ENCODE data around the gene GLCCI1. TPM values are rescaled to one million over a fixed set of nuclear protein-coding genes. Genes with fewer than 3 reads are reported as not detected.
A peak's percentile ranks its signal among the peaks of the same experiment; 100 is the strongest.

Gene GLCCI1
- polyA plus RNA-seq, 1 donor (not counting 4 experiments of a cell fraction or from before 2014, with no cell fraction given): 3.4 TPM

GRCh38 chr7:7969306-7970236 lies 975 bp downstream of the GLCCI1 start:
- peak overlapping the region; percentile 86 for H2AFZ ChIP-seq (ENCODE audit: control insufficient read depth, low read length)
- no peak for FAIRE-seq

DNA sequence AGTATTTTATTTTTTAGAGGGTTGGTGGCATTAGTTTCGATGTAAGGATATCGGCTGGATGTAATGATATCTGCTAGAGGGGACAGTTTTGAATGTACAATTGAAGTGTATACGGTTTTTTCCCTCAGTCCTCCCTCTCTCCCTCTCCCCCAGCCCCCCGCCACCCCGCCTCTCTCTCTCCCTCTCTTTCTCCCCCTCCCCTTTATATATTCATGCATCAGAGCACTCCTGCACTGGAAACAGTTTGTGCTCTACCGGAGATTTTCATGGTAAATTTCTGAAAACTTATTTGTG lies 1.6 kb downstream of the GLCCI1 start:
- no peaks in the 10 kb centered on the region for H4K20me1 ChIP-seq (ENCODE audit: control insufficient read depth, extremely low read depth, insufficient read depth, low read length)
- H3K9me1 ChIP-seq (ENCODE audit: control insufficient read depth, extremely low read depth, insufficient read depth, low read length): no peaks in the 10 kb centered on the region
- H3K9ac ChIP-seq (ENCODE audit: control insufficient read depth, extremely low read depth, insufficient read depth, low read length): peak overlapping the region; percentile 58
- H3K27me3 ChIP-seq (ENCODE audit: control insufficient read depth, extremely low read depth, insufficient read depth, low read length): no peaks in the 10 kb centered on the region
- DNase-seq (ENCODE audit: low read depth, low spot score): no peak
- no peak overlapping the region for H3K27ac ChIP-seq (ENCODE audit: control insufficient read depth, insufficient read depth, low read length)
- peak overlapping the region; percentile 52 to 78 (median 74) for H3K4me3 ChIP-seq (ENCODE audit: control insufficient read depth in 2 of 3, extremely low read depth in 1 of 3, insufficient read depth in 2 of 3, low read depth in 1 of 3, low read length in 3 of 3)
- H3K36me3 ChIP-seq (ENCODE audit: control insufficient read depth in 2 of 2, extremely low read depth in 1 of 2, insufficient read depth in 2 of 2, low read length in 2 of 2): no peaks in the 10 kb centered on the region
- TF ChIP-seq EZH2 (IDR thresholded peaks at IDR 0.05; ENCODE audit: low read length): no peak
- no peak for TF ChIP-seq CTCF (optimal IDR thresholded peaks at IDR 0.05 in 1 of 3, IDR thresholded peaks at IDR 0.05 in 1 of 3, conservative IDR thresholded peaks at IDR 0.05 in 1 of 3; ENCODE audit: extremely low read depth in 1 of 3, insufficient read depth in 2 of 3, low read length in 3 of 3)
- H2AFZ ChIP-seq (ENCODE audit: control insufficient read depth, low read length): peak overlapping the region; percentile 86
- peak overlapping the region; percentile 89 for H3K4me2 ChIP-seq (ENCODE audit: control insufficient read depth, extremely low read depth, insufficient read depth, low read depth, low read length)
- dilution Hi-C loops (cut with MboI; ENCODE audit: extremely low pct_ligation_motif_present, low sequenced_read_pairs): no loop called here
- H3K4me1 ChIP-seq (ENCODE audit: control insufficient read depth, extremely low read depth, insufficient read depth, low read length): peaks cover 3% of the 10 kb centered on the region
- no peak for FAIRE-seq
- H3K9me3 ChIP-seq (ENCODE audit: control insufficient read depth, low read depth, low read length): no peaks in the 10 kb centered on the region
- no peaks in the 10 kb centered on the region for H3K79me2 ChIP-seq (ENCODE audit: control insufficient read depth, insufficient read depth, low read length)

More at GRCh38 chr7:7969306-7970236, 975 bp downstream of the GLCCI1 start:
- H3K9me1 ChIP-seq (ENCODE audit: control insufficient read depth, extremely low read depth, insufficient read depth, low read length): no peaks in the 10 kb centered on the region
- peaks cover 3% of the 10 kb centered on the region for H3K4me1 ChIP-seq (ENCODE audit: control insufficient read depth, extremely low read depth, insufficient read depth, low read length)
- peak overlapping the region; percentile 74 to 78 (median 76) for H3K4me3 ChIP-seq (ENCODE audit: control insufficient read depth in 2 of 3, extremely low read depth in 1 of 3, insufficient read depth in 2 of 3, low read depth in 1 of 3, low read length in 3 of 3)
- no peak for DNase-seq (ENCODE audit: low read depth, low spot score)
- no peaks in the 10 kb centered on the region for H3K27me3 ChIP-seq (ENCODE audit: control insufficient read depth, extremely low read depth, insufficient read depth, low read length)
- no peaks in the 10 kb centered on the region for H3K9me3 ChIP-seq (ENCODE audit: control insufficient read depth, low read depth, low read length)
- peak overlapping the region; percentile 73 for H3K9ac ChIP-seq (ENCODE audit: control insufficient read depth, extremely low read depth, insufficient read depth, low read length)
- no peaks in the 10 kb centered on the region for H4K20me1 ChIP-seq (ENCODE audit: control insufficient read depth, extremely low read depth, insufficient read depth, low read length)
- TF ChIP-seq EZH2 (IDR thresholded peaks at IDR 0.05; ENCODE audit: low read length) (no peak), CTCF (optimal IDR thresholded peaks at IDR 0.05 in 1 of 3, IDR thresholded peaks at IDR 0.05 in 1 of 3, conservative IDR thresholded peaks at IDR 0.05 in 1 of 3; ENCODE audit: extremely low read depth in 1 of 3, insufficient read depth in 2 of 3, low read length in 3 of 3) (no peak)
- H3K27ac ChIP-seq (ENCODE audit: control insufficient read depth, insufficient read depth, low read length): peak overlapping the region; percentile 24
- dilution Hi-C loops (cut with MboI; ENCODE audit: extremely low pct_ligation_motif_present, low sequenced_read_pairs): no loop called here
- peak overlapping the region; percentile 89 for H3K4me2 ChIP-seq (ENCODE audit: control insufficient read depth, extremely low read depth, insufficient read depth, low read depth, low read length)
- H3K79me2 ChIP-seq (ENCODE audit: control insufficient read depth, insufficient read depth, low read length): no peaks in the 10 kb centered on the region
- H3K36me3 ChIP-seq (ENCODE audit: control insufficient read depth in 2 of 2, extremely low read depth in 1 of 2, insufficient read depth in 2 of 2, low read length in 2 of 2): no peaks in the 10 kb centered on the region

Data from keratinocyte (primary cell).